Karpas-422 (cell line): ENCODE measurements around the gene FUT3. TPM values are rescaled to one million over a fixed set of nuclear protein-coding genes. Genes with fewer than 3 reads are reported as not detected.
A peak's percentile ranks its signal among the peaks of the same experiment; 100 is the strongest.

ENCODE experiments used
- DNase-seq: peaks from one replicate; pipeline ENCODE4 v3.0.0-alpha.2; 2015
- H2AFZ ChIP-seq: fragments of 200-600 bp; sonication (generic); 2 replicates; pipeline ENCODE4 v1.6.1; 2014; ENCODE audit warnings: antibody characterized with exemption, low read length, mixed read lengths
- H3K27ac ChIP-seq: fragments of 200-600 bp; sonication (generic); 2 replicates; pipeline ENCODE4 v1.5.1; 2014; ENCODE audit warnings: mild to moderate bottlenecking, low read length, moderate library complexity
- H3K27me3 ChIP-seq: fragments of 200-600 bp; sonication (generic); 2 replicates; pipeline ENCODE4 v1.6.1; 2014; ENCODE audit warnings: low read length, mixed read lengths
- H3K36me3 ChIP-seq: fragments of 200-600 bp; sonication (generic); 2 replicates; pipeline ENCODE4 v1.6.1; 2014; ENCODE audit warnings: low read length, mixed read lengths; ENCODE audit not compliant: insufficient read depth
- H3K4me1 ChIP-seq: fragments of 200-600 bp; sonication (generic); 2 replicates; pipeline ENCODE4 v1.6.1; 2014; ENCODE audit warnings: mild to moderate bottlenecking, low read length, mixed read lengths
- H3K4me2 ChIP-seq: fragments of 200-600 bp; sonication (generic); 2 replicates; pipeline ENCODE4 v1.6.1; 2014; ENCODE audit warnings: low read length, low read depth, mild to moderate bottlenecking; ENCODE audit not compliant: poor library complexity, severe bottlenecking
- H3K4me3 ChIP-seq: fragments of 200-600 bp; sonication (generic); 2 replicates; pipeline ENCODE4 v1.5.1; 2014; ENCODE audit warnings: mild to moderate bottlenecking, antibody characterized with exemption, low read length, mixed read lengths
- H3K79me2 ChIP-seq: fragments of 200-600 bp; sonication (generic); 2 replicates; pipeline ENCODE4 v1.6.1; 2014; ENCODE audit warnings: mild to moderate bottlenecking, low read length, mixed read lengths
- H3K9ac ChIP-seq: fragments of 200-600 bp; sonication (generic); 2 replicates; pipeline ENCODE4 v1.6.0; 2014; ENCODE audit warnings: low read length
- H3K9me2 ChIP-seq: fragments of 200-600 bp; sonication (generic), shearing (Covaris generic); replicated peaks from 2 replicates; pipeline ENCODE4 v1.6.0; 2014; ENCODE audit warnings: mild to moderate bottlenecking, low read length, moderate library complexity; ENCODE audit not compliant: insufficient read depth
- H3K9me3 ChIP-seq: fragments of 300-700, 200-600 bp; sonication (generic); 2 replicates; pipeline ENCODE4 v1.6.1; 2014; ENCODE audit warnings: low read length, mixed read lengths
- H4K20me1 ChIP-seq: fragments of 200-600 bp; sonication (generic); 2 replicates; pipeline ENCODE4 v1.6.1; 2014; ENCODE audit warnings: mild to moderate bottlenecking, antibody characterized with exemption, low read length, low read depth; ENCODE audit not compliant: insufficient read depth
- total RNA-seq: library from RNA; depleted of rRNA; stranded (reverse); fragments of >200 nt; shearing (Covaris generic); gene quantifications from 2 replicates; pipeline ENCODE4 v1.2.3, GENCODE V29; 2014; ENCODE audit warnings: low replicate concordance

The FUT3 gene
- total RNA-seq, 1 experiment from 2014 or later, result not detected

GRCh38 chr19:5826531-5827341 is 24.5 kb downstream of the FUT3 start:
- H3K27me3 ChIP-seq, result no peaks in the 10 kb centered on the region
- H3K36me3 ChIP-seq, result no peaks in the 10 kb centered on the region
- no peak for DNase-seq
- H3K9me3 ChIP-seq, result no peaks in the 10 kb centered on the region
- H3K9ac ChIP-seq, result no peak overlapping the region
- H3K79me2 ChIP-seq, result no peaks in the 10 kb centered on the region
- H3K4me3 ChIP-seq, result no peak overlapping the region
- H2AFZ ChIP-seq, result no peak overlapping the region
- H3K4me2 ChIP-seq, result no peak overlapping the region
- H3K4me1 ChIP-seq, result peaks cover 6% of the 10 kb centered on the region
- no peak overlapping the region for H3K27ac ChIP-seq
- H3K9me2 ChIP-seq, result no peaks in the 10 kb centered on the region
- no peaks in the 10 kb centered on the region for H4K20me1 ChIP-seq

GRCh38 chr19:5825178-5825577 is 26.1 kb downstream of the FUT3 start:
- no peaks in the 10 kb centered on the region for H3K9me3 ChIP-seq
- H4K20me1 ChIP-seq, result no peaks in the 10 kb centered on the region
- no peaks in the 10 kb centered on the region for H3K36me3 ChIP-seq
- no peaks in the 10 kb centered on the region for H3K79me2 ChIP-seq
- no peak overlapping the region for H3K4me3 ChIP-seq
- no peaks in the 10 kb centered on the region for H3K27me3 ChIP-seq
- no peak overlapping the region for H3K9ac ChIP-seq
- H2AFZ ChIP-seq, result no peak overlapping the region
- H3K27ac ChIP-seq, result no peak overlapping the region
- DNase-seq, result no peak
- peaks cover 7% of the 10 kb centered on the region for H3K4me1 ChIP-seq
- no peak overlapping the region for H3K4me2 ChIP-seq
- H3K9me2 ChIP-seq, result no peaks in the 10 kb centered on the region

- no peaks in the 10 kb centered on the region for H4K20me1 ChIP-seq
- no peaks in the 10 kb centered on the region for H3K9me2 ChIP-seq
- no peaks in the 10 kb centered on the region for H3K36me3 ChIP-seq
- no peaks in the 10 kb centered on the region for H3K9me3 ChIP-seq
- H3K4me2 ChIP-seq, result no peak overlapping the region
- no peak overlapping the region for H3K9ac ChIP-seq
- no peak overlapping the region for H2AFZ ChIP-seq
- no peak overlapping the region for H3K4me3 ChIP-seq
- peaks cover 7% of the 10 kb centered on the region for H3K4me1 ChIP-seq
- H3K27ac ChIP-seq, result no peak overlapping the region
- H3K79me2 ChIP-seq, result no peaks in the 10 kb centered on the region
- no peak for DNase-seq
- no peaks in the 10 kb centered on the region for H3K27me3 ChIP-seq
Observed at GRCh38 chr19:5824751-5825150, 26.5 kb downstream of the FUT3 start.

- Histone ChIP-seq H3K27ac (no peak overlapping the region), H3K9me3 (no peaks in the 10 kb centered on the region), H3K9me2 (no peaks in the 10 kb centered on the region), H2AFZ (no peak overlapping the region), H3K4me1 (peaks cover 7% of the 10 kb centered on the region), H3K9ac (no peak overlapping the region), H3K27me3 (no peaks in the 10 kb centered on the region), H3K4me3 (no peak overlapping the region), H3K79me2 (no peaks in the 10 kb centered on the region), H4K20me1 (no peaks in the 10 kb centered on the region), H3K4me2 (no peak overlapping the region), H3K36me3 (no peaks in the 10 kb centered on the region)
- no peak for DNase-seq
Observed at GRCh38 chr19:5823579-5824281, 27.5 kb downstream of the FUT3 start.

GRCh38 chr19:5822181-5822844 is 28.9 kb downstream of the FUT3 start:
- peak; percentile 56 for DNase-seq

GRCh38 chr19:5821521-5822180 is 29.6 kb downstream of the FUT3 start:
- Histone ChIP-seq H3K79me2 (no peaks in the 10 kb centered on the region), H3K4me1 (peaks cover 7% of the 10 kb centered on the region), H3K36me3 (no peaks in the 10 kb centered on the region), H3K27ac (no peak overlapping the region), H3K9me3 (no peaks in the 10 kb centered on the region), H3K9me2 (no peaks in the 10 kb centered on the region), H3K27me3 (no peaks in the 10 kb centered on the region), H3K9ac (no peak overlapping the region), H3K4me2 (no peak overlapping the region), H3K4me3 (no peak overlapping the region), H2AFZ (no peak overlapping the region), H4K20me1 (no peaks in the 10 kb centered on the region)
- DNase-seq, result no peak

More at GRCh38 chr19:5822181-5822844, 28.9 kb downstream of the FUT3 start:
- Histone ChIP-seq H3K9me2 (no peaks in the 10 kb centered on the region), H2AFZ (no peak overlapping the region), H3K27me3 (no peaks in the 10 kb centered on the region), H3K9ac (no peak overlapping the region), H4K20me1 (no peaks in the 10 kb centered on the region), H3K4me2 (no peak overlapping the region), H3K36me3 (no peaks in the 10 kb centered on the region), H3K79me2 (no peaks in the 10 kb centered on the region), H3K4me3 (no peak overlapping the region), H3K9me3 (no peaks in the 10 kb centered on the region), H3K27ac (no peak overlapping the region), H3K4me1 (peaks cover 7% of the 10 kb centered on the region)

- H3K79me2 ChIP-seq, result no peaks in the 10 kb centered on the region
- H3K9ac ChIP-seq, result no peak overlapping the region
- no peak for DNase-seq
- peaks cover 7% of the 10 kb centered on the region for H3K4me1 ChIP-seq
- no peak overlapping the region for H3K27ac ChIP-seq
- no peak overlapping the region for H2AFZ ChIP-seq
- no peaks in the 10 kb centered on the region for H3K9me2 ChIP-seq
- no peaks in the 10 kb centered on the region for H3K36me3 ChIP-seq
- no peaks in the 10 kb centered on the region for H3K9me3 ChIP-seq
- H4K20me1 ChIP-seq, result no peaks in the 10 kb centered on the region
- no peak overlapping the region for H3K4me2 ChIP-seq
- H3K4me3 ChIP-seq, result no peak overlapping the region
- no peaks in the 10 kb centered on the region for H3K27me3 ChIP-seq
Observed at GRCh38 chr19:5820785-5821184, 30.5 kb downstream of the FUT3 start.

GRCh38 chr19:5818594-5818993 is 32.7 kb downstream of the FUT3 start:
- no peaks in the 10 kb centered on the region for H3K9me2 ChIP-seq
- H2AFZ ChIP-seq, result no peak overlapping the region
- H3K4me2 ChIP-seq, result no peak overlapping the region
- H3K27me3 ChIP-seq, result no peaks in the 10 kb centered on the region
- H3K9ac ChIP-seq, result no peak overlapping the region
- no peaks in the 10 kb centered on the region for H4K20me1 ChIP-seq
- DNase-seq, result no peak
- peaks cover 7% of the 10 kb centered on the region for H3K4me1 ChIP-seq
- no peaks in the 10 kb centered on the region for H3K79me2 ChIP-seq
- H3K27ac ChIP-seq, result no peak overlapping the region
- no peaks in the 10 kb centered on the region for H3K9me3 ChIP-seq
- no peaks in the 10 kb centered on the region for H3K36me3 ChIP-seq
- H3K4me3 ChIP-seq, result no peak overlapping the region
